Stimulated activated CD8-positive, alpha-beta memory T cell treated with anti-CD3 and anti-CD28 coated beads, Interleukin-7, amount 100 ng/mL, for 24 hours (primary cell): ENCODE results near the gene DCAF4.
"Not testable (repeated sequence)": the region's sequence is repeated elsewhere in the genome, so short reads cannot be mapped to it uniquely, and the experiment has no call there.

Experiments used
- DNase-seq: peaks from one replicate; pipeline ENCODE4 v3.0.0-alpha.2; 2020; ENCODE audit warnings: low read depth

DCAF4 gene

DNA sequence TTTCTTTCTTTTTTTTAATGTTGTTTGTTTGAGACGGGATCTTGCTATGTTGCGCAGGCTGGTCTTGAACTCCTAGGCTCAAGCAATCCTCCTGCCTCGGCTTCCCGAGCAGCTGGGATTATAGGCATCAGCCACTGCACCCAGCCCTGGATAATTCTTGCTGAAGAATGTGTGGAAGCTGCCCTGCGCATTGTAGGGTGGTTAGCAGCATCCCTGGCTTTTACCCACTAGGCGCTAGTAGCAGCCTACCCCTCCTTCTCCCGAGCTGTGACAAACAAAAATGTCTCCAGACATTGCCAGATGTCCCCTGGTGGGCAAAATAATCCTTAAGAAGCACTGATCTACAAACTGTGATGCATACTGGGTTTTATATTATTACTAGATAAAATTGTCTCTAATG is 6.6 kb downstream of the DCAF4 start:
- no peak for DNase-seq

DNA sequence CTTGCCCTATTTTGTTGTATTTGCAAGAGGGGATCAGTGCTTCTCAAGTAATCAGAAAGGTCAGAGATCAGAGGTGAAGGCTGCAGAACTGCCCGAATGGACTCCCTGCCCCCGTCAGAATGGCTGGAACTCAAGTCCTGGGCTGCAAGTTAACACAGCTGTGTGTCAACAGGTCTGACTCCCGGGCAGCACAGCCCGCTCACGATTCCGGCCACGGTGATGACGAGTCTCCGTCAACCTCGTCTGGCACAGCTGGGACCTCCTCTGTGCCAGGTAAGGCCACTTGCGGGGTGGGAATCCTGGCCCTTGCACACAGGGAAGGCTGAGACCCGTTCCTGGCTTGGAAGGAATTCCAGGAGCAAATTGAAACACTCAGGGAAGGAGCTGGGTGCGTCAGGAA is 13.4 kb downstream of the DCAF4 start:
- no peak for DNase-seq

DNA sequence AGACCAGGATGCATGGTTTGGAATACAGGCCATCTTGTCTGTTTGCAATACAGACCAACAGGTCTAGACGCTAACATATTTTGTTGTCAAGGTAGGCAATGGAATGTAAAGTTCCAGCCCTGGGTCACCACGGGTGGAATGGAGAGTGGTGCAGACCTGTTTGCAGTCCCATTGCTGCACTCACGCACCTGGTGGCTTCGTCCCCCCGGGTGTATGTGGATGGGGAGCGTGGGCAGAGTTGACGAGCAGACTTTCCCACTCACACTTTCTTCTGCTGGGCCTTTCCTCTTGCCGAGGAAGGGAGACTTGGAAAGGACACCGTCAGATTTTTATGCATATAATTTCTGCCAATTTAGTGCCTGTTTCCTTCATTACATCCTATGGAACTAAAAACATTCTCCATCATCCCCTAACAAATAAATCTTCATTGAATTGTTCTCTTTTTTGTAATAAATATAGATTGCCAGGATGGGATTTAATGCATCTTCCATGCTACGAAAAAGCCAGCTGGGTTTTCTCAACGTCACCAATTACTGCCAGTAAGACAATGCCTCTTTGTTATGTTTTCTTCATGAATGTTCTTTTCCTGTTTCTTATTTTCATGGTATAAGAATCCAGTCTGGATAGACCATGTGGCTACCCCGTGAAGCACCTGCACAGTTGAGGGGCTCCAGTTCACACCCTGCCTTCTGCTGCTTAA is 15.2 kb downstream of the DCAF4 start:
- DNase-seq, result no peak

DNA sequence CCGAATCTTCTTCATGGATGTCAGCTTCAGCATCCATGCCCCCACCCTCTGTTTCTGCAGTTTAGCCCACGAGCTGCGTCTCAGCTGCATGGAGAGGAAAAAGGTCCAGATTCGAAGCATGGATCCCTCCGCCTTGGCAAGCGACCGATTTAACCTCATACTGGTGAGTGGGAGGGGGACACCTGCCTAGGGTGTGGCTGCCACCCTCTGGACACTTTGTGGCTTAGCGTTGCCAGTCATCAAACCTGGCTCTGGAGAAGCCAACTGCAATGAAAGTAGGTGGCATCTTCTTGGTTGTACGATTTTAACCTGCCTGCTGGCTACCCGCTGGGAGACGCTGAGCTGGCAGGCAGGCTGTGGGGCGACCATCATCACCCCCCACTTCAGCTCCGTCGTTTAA is 16.7 kb downstream of the DCAF4 start:
- no peak for DNase-seq

DNA sequence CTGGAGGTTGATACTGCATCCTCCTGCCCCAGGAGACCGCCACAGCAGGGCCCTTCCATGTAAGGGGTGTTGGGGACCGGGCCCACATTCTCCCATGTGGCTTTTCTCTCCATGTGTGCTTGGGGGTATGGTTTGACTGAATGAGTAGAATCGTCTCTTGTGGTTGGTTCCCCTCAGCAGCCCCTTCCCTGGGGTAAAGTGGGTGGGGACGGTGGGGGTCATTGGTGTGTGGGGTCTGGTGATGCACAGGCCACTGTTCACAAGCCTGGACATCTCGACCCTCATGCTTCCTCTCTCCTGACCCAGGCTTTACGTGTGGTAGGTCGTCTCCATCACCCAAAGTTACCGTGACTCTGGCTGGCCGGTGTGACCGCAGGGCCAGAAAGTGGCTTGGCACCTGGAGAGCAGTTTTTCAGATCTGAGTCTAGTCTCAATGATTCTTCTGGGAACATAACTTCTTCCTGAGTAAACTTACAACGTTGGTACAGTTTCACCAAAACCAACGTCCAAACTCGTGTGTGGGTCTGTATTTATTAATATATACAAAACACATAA is 17.7 kb downstream of the DCAF4 start:
- DNase-seq, result no peak

DNA sequence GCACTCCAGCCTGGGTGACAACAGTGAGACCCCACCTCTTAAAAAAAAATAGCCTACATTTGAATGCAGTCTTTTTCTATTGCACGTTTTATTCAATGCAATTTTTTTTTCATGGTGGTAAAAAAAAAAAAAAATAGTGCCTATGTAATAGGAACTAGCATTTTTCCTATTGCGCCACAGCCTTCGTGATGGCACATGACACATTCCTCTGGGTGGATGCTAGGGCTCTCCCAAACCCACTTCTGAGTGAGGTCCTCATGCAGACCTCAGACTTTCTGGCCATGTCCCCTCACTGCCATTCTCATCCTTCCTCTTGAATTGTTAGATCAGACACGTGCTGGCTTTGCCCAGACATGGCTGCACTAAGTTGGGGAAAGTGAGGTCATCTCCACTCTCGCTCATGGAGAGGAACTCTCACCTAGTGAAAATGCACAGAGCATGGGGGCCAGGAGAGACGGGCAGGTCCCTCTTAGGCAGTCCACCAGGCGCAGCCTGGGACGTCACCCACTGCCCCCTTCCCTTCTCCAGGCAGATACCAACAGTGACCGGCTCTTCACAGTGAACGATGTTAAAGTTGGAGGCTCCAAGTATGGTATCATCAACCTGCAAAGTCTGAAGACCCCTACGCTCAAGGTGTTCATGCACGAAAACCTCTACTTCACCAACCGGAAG is 19.2 kb downstream of the DCAF4 start:
- DNase-seq, result no peak

DNA sequence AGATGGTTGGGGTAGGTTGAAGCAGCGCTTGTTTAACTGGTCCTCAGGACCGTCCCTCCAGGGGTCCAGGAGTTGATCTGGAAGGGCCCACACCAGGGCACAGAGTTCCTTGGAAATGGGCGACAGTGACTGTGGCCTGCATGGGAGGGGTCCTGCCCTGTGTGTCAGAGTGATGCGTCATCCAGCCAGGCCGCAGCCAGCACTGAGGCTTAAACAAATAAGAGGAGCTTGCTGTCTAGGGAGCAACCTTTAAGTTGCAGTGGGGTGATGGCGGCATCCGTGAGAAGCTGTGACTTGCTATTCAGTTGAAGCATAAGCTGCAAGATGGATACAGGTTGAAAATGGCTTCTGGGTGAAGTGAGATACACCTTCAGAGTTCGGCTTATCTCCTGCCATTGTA is 20.2 kb downstream of the DCAF4 start:
- DNase-seq, result no peak

DNA sequence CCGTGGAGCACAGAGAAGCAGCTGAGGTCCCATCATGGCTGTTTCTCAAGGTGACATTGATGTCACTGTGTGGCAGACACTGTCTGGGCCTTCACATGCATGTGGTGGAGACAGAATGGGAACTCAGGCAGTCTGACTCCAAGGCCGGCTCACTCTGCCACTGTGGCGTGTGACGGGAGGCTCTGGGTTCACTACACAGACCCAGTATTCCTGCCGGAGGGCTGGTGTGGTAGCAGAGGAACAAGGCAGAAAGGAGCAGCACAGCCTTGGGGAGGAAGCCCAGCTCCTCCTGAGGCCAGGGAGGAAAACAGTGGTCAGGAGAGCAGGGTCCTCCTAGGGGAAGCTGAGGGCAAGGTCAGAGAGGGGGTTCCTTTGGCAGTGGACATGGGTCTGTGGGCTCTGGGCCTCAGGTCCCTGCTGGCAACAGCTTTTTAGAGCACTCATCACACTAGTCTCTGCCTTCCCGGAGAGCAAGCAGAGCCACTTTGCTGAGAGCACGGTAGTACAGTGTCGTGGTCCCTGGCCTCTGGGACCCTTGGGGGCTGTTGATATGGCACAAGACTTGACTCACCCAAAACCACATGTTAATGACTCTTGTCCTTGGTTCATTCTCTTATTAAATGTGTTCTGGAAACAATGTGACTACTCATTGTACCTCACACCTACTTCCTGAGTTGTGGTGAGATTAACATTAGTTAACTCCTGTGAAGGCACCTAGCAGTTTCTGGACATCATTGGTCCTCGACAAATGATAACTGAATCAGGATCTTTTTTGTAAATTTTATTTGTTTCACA is 21.3 kb downstream of the DCAF4 start:
- DNase-seq, result no peak

DNA sequence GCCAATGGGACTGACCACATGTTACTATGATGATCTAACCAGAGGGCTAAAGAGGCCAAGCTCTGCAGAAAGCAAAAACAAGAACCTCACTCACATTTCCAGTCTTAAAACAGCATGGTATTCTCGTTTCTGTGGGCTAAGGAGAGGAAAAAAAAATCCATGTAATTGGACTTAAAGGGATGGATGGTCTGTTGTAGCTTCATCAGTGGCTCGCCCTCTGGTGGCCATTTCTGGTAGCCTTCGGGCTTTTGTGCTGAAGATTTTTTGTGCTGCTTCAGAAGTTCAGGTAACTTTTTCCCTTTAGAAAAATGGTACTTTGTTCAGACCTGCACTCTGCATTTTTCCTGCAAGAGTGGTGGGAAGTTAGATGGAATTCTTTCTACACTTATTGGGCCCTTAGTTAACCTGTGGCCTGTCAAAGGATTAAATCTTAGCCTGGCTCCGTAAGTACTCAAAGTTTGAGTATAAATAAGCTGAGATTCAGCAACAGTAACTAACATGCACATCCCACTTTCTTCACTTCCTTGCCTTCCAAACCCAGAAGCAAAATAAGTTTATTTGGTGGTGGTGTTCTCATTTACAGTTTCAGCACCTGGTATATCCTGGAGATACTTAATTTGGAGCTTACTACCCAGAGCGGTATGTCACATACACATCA is 22.3 kb downstream of the DCAF4 start:
- peak; percentile 53 for DNase-seq

DNA sequence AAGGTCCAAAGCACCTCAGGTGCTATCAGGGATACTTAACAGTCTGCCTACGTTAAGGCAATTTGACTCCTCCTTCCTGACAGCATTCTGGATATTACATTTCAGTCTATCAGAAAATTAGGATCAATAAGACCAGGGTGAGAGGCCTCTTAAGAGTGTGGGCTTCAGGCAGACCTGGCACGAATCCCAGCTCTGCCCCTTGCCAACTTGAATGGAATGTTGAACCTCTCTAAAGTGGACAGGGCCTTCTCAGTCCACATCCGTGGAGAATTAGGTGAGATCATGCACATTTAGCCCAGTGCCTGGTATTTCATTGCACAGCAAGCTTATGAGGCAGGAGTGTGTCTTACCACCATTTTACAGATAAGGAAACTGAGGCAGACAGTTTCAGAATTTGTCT is 25.9 kb downstream of the DCAF4 start:
- DNase-seq, result no peak

DNA sequence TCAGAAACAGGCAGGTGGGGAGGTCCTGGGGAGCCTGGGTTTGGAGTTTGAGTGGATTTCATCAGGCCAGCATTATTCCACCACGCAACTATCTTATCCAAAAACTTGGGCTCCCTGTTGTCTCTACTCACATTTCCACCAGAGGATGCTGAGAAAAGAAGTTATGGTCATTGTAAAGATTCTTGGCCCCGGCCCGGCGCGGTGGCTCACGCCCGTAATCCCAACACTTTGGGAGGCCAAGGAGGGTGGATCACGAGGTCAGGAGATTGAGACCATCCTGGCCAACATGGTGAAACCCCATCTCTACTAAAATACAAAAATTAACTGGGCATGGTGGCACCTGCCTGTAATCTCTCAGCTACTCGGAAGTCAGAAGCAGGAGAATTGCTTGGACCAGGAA is 30.5 kb downstream of the DCAF4 start:
- DNase-seq, result not testable (repeated sequence)

DNA sequence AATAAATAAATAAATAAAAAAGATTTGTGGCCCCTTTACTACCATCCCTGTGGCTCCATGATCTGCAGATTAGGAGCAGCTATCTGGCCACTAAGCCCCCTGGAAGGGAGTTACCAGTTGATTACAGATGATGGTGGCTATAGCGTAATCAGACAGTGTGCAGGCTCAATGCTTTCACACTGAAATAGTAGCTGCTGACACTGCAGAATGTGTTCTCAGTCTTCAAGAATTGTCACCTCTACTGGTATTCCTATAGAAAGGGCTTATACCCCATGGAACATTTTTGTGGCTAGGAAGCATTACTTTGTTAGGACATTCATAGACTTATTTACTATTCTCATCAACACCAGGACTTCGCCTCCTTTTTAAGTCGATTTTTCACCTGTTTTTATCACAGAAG is 30.9 kb downstream of the DCAF4 start:
- no peak for DNase-seq

DNA sequence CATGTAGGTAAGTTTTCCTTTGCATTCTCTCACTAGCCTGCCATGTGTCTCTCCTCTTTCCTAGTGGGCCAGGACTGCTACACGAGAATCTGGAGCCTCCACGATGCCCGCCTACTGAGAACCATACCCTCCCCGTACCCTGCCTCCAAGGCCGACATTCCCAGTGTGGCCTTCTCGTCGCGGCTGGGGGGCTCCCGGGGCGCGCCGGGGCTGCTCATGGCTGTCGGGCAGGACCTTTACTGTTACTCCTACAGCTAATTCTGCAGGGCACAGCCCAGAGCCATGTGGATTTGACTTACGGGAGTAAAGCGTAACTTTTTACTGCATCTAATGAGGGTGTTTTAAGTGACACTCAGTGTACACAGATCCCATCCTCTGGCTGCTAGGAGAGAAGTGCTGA is 32.3 kb downstream of the DCAF4 start:
- no peak for DNase-seq

DNA sequence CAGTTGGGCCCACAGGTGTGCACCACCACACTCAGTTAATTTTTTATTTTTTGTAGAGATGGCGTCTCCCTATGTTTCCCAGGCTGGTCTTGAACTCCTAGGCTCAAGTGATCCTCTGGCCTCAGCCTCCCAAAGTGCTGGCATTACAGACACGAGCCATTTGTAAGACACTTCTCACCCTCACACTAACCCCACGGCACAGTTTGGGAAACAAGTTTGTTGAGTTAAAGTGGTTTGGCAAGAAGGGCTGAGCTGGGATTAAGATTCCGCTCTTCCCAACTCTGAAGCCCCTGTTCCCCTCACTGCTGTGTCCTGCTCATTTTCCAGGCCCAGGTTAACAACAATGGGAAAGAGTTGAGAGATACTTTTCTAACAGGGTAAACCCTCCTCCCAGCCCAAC is 34.8 kb downstream of the DCAF4 start:
- DNase-seq, result not testable (repeated sequence)

DNA sequence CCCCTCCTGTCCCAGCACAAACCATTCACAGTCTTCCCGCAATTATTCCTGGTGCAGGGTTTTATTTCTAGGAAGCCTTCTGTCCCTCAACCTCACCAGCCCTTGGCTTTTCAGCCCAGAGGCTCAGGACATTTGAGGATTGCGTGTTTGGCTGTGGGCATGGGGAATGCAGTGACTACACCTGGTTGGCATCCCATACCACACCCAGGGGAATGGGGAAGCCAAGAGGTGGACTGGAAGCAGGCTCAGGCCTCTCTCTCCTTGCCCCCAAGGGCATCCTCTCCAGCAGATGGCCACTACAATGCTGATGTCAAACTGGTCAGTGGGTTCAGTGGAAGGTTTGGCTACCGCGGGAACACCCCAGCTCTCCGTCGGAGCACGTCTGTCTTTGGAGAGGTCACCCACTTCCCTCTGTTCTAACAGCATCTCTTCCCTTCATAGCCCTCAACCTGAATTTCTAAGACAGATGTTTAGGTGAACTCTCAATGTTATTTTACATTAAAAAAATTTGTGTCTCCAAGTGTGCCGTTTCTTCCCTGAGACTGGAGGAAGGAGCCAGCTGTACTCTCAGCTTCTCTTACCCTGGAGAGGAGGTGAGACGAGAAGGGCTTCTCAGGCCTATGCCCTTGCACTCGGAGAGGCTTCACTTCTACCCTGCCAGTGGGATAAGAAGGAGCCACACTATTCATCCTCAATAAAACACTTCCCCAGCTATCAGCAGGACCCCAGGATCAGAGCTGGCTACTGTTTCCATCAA is 35.5 kb downstream of the DCAF4 start:
- DNase-seq, result no peak

DNA sequence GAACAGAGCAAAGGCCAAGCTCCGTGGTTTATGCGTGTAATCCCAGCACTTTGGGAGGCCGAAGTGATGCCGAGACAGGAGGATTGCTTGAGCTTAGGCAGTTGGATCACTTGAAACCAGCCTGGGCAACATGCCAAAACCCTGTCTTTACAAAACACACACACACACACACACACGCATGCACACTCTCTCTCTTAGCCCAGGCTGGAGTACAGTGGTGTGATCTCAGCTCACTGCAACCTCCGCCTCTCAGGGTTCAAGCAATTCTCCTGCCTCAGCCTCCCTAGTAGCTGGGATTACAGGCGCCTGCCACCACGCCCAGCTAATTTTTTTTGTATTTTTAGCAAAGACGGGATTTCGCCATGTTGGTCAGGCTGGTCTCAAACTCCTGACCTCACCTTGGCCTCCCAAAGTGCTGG is 36.1 kb downstream of the DCAF4 start:
- not testable (repeated sequence) for DNase-seq

DNA sequence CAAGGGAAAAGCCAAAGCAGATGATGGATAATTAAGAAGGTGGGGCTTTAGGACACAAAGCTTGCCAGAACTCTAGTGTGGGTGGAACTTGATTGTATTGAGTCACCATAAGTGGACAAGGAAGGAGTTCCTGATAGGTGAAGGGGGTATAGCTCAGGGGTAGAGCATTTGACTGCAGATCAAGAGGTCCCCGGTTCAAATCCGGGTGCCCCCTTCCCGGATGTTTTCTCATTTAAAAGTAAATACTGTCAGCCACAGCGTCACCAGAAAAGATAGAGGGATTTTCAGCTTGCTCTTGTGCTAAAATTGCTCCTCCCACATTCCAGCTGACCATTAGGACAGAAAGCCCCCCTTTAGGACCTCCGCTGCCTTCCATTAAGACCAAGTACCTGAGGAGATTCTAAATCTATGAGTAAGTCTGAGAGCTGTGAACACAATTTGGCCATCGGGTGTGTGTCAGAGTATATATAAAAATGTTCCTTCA is 36.6 kb downstream of the DCAF4 start:
- DNase-seq, result no peak

DNA sequence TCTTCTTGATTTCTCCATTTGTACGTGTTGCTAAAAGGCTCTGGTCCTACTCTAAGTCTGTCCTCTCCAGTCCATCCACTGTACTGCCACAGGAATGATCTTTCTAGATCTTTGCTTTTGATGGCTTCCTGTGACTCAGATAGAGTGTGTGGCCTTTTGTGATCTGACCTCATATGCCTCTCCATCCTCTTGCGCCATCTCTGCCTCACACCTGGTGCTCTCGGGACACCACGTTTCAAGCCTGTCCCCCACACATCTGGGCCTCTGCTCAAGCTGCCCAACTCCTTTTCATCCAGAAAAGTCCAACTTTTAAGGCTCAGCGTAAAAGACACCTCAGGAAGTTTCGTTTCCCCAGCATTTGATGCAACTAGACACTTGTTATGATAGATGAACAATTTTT is 39.0 kb downstream of the DCAF4 start:
- DNase-seq, result no peak

DNA sequence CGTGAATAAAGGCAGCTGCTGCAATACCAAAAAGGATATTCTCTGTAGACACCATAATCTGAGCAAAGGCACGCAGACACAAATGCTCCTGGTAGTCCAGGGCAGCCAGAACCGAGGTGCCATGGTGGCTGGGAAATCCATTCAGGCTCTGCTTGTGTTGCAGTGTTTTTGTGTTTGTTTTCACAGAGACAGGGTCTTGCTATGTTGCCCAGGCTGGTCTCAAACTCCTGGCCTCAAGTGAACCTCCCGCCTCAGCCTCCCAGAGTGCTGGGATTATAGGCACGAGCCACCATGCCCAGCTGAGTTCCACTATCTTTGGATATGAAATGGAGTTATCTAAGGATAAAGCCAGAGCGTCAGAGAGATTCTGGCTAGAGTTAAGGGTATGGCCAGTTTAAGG is 39.8 kb downstream of the DCAF4 start:
- DNase-seq, result no peak

DNA sequence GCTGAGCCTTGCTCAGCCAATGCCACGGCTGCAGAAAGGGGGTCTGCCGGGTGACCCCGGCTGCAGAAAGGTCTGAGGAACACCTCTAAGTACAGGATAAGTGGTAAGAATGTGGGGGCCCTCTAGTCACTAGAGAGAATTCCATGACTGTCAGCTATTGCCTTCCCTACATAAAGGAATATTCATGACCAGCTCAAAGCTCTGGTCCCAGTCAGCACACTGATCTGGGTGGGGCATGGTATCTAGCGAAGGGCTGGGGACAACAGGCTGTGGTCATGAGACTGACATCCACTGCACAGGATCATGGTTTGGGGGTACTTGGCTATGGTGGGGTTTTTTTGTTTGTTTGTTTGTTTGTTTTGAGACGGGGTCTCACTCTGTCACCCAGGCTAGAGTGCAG is 42.1 kb downstream of the DCAF4 start:
- DNase-seq, result no peak

DNA sequence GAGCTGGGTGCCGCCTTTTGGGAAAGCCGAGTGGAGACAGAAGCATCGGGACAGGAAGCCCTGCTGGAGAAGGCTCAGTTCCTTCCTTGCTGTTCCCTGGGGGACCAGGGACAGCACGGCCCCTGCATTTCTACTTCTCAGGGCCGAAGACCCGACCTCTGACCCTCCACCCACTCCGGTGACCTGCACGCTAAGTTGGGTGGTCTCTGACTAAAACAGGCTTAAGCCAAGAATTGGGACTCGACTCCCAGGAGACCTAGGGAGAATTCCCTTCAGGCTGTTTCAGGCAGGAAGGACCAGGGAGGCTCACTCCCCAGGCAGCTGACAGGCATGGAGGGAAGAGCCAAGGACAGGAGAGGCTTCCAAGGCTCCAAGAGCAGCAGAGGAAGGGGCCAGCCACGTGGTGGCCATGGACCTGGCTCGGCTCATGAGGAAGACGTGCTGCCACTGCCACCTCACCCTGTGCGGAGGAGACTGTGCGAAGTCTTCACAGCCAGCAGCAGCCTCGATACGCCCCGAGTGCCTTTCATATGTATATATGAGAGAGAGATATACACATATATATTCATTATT is 43.9 kb downstream of the DCAF4 start:
- DNase-seq, result no peak
